ENCODE data around the gene SLC12A4. TPM values are rescaled to one million over a fixed set of nuclear protein-coding genes. Genes with fewer than 3 reads are reported as not detected.
A peak's percentile ranks its signal among the peaks of the same experiment; 100 is the strongest.

SLC12A4 gene
- total RNA-seq, 5 donors from 2014 or later (not counting 1 experiment from before 2014, with no cell fraction given), result 23.3 to 39.6 (median 33.7) TPM

DNA sequence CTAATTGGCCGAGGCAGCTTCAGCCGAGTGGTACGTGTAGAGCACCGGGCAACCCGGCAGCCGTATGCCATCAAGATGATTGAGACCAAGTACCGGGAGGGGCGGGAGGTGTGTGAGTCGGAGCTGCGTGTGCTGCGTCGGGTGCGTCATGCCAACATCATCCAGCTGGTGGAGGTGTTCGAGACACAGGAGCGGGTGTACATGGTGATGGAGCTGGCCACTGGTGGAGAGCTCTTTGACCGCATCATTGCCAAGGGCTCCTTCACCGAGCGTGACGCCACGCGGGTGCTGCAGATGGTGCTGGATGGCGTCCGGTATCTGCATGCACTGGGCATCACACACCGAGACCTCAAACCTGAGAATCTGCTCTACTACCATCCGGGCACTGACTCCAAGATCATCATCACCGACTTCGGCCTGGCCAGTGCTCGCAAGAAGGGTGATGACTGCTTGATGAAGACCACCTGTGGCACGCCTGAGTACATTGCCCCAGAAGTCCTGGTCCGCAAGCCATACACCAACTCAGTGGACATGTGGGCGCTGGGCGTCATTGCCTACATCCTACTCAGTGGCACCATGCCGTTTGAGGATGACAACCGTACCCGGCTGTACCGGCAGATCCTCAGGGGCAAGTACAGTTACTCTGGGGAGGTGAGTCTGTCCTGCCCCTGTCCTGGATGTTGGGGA lies 59.2 kb downstream of the SLC12A4 start:
- H3K36me3 ChIP-seq (ENCODE audit: control insufficient read depth in 2 of 2, extremely low read depth in 1 of 2, insufficient read depth in 1 of 2, low read length in 1 of 2), result peaks cover 3 to 33% of the 10 kb centered on the region in 2 donors
- H3K4me1 ChIP-seq (ENCODE audit: control insufficient read depth in 1 of 2, extremely low read depth in 1 of 2, insufficient read depth in 2 of 2, low read length in 2 of 2), result peaks cover 0 to 12% of the 10 kb centered on the region in 2 experiments
- H3K9me3 Mint-ChIP-seq, result no peaks in the 10 kb centered on the region
- peaks cover 27% of the 10 kb centered on the region for H3K36me3 Mint-ChIP-seq
- DNase-seq (no peak), ATAC-seq (replicated peaks in 1 of 4) (no peak)
- no peaks in the 10 kb centered on the region for H3K27me3 ChIP-seq (replicated peaks in 1 of 2; ENCODE audit: control insufficient read depth in 2 of 2, extremely low read depth in 1 of 2, insufficient read depth in 2 of 2, low read length in 1 of 2)
- H3K27me3 Mint-ChIP-seq, result no peaks in the 10 kb centered on the region
- WGBS (ENCODE audit: insufficient coverage), result 98% methylated on average over 31 of the region's 36 CpGs
- H3K4me3 Mint-ChIP-seq, result no peak overlapping the region
- no peak overlapping the region for H3K27ac ChIP-seq (ENCODE audit: low read length)
- ChIA-PET POLR2A (no interaction called here), CTCF (interaction anchor here in 1 of 2 donors (0.6 to 1.1 kb wide), 2 partner anchors 9 to 158 kb away, joined by 3 to 5 read pairs; no protein-coding TSS in a partner anchor)
- no peak overlapping the region for H3K4me3 ChIP-seq (ENCODE audit: control insufficient read depth in 1 of 2, extremely low read depth in 1 of 2, low read length in 1 of 2)
- no peaks in the 10 kb centered on the region for H3K9me3 ChIP-seq
- no peak overlapping the region for H3K27ac Mint-ChIP-seq
- H3K4me1 Mint-ChIP-seq, result peaks cover 8 to 21% (median 15%) of the 10 kb centered on the region in 3 donors

DNA sequence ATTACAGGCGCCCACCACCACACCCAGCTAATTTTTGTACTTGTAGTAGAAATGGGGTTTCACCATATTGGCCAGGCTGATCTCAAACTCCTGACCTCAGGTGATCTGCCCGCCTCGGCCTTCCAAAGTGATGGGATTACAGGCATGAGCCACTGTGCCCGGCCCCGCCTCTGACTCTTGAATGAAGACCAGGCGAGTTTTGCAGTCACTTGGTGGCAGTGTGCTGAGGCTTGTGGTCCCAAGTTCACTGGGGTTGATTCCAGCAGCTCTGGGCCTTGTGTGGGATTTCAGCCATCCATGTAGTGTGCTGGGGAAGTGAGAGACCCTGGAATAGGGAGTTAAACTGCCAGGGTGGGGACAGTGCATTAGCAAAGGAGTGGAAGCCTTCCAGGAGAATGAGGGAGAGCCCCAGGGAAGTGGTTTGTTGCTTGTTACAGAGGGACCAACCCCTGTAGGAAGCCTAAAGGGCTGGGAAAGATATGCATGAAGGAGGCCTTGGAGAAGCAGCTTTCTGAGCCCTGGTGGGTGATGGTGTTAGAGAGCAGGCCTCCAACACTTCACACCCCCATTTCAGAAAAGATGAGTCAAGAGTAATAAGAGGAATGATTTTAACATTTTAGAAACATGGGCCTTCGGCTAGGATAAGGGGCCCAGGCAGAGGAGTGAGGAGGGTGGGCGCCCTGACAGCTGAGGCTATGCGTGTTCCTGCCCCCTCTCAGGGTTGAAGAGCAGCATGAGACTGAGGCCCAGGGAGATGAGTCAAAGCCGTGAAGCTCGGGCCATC lies 60.8 kb downstream of the SLC12A4 start:
- Mint-ChIP-seq H3K36me3 (peaks cover 31% of the 10 kb centered on the region), H3K4me3 (no peak overlapping the region), H3K27me3 (no peaks in the 10 kb centered on the region), H3K27ac (no peak overlapping the region), H3K9me3 (no peaks in the 10 kb centered on the region), H3K4me1 (peaks cover 11 to 21% (median 13%) of the 10 kb centered on the region in 3 donors)
- Histone ChIP-seq H3K27me3 (replicated peaks in 1 of 2; ENCODE audit: control insufficient read depth in 2 of 2, extremely low read depth in 1 of 2, insufficient read depth in 2 of 2, low read length in 1 of 2) (no peaks in the 10 kb centered on the region), H3K27ac (ENCODE audit: low read length) (no peak overlapping the region), H3K4me1 (ENCODE audit: control insufficient read depth in 1 of 2, extremely low read depth in 1 of 2, insufficient read depth in 2 of 2, low read length in 2 of 2) (peaks cover 0 to 12% of the 10 kb centered on the region in 2 experiments), H3K9me3 (no peaks in the 10 kb centered on the region), H3K36me3 (ENCODE audit: control insufficient read depth in 2 of 2, extremely low read depth in 1 of 2, insufficient read depth in 1 of 2, low read length in 1 of 2) (peaks cover 7 to 40% of the 10 kb centered on the region in 2 donors), H3K4me3 (ENCODE audit: control insufficient read depth in 1 of 2, extremely low read depth in 1 of 2, low read length in 1 of 2) (no peak overlapping the region)
- ATAC-seq (replicated peaks in 1 of 4) (no peak), DNase-seq (no peak)
- WGBS (ENCODE audit: insufficient coverage), result 90% methylated on average over 10 of the region's 11 CpGs
- ChIA-PET POLR2A (interaction anchor here in 1 of 2 donors (0.5 kb wide), 1 partner anchor 23 kb away, joined by 7 read pairs; no protein-coding TSS in a partner anchor), CTCF (no interaction called here)

DNA sequence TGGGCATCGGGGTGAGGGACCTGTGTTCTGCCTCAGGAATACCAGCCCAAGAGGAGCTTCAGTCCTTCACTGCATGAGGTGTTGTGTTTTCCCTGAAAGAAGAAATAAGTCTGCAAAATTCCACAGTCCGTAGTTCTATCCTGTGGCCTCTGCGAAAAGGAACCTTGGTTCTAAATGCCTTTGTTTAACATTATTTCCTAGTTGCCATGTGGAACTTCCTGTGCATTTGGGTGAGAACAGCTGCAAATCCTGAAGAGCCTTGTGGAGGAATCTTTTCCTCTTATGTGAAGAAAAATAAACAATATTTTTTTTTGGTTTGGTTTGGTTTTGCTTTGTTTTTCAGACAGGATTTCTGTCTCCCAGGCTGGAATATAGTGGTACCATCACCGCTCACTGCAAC lies 65.6 kb downstream of the SLC12A4 start:
- POLR2A ChIA-PET, result no interaction called here
- no peak overlapping the region for H3K27ac ChIP-seq (ENCODE audit: low read length)
- H3K9me3 Mint-ChIP-seq, result no peaks in the 10 kb centered on the region
- peak overlapping the region in 1 of 2 donors; percentile 34 for H3K27ac Mint-ChIP-seq
- no peak overlapping the region for H3K4me3 ChIP-seq (ENCODE audit: control insufficient read depth in 1 of 2, extremely low read depth in 1 of 2, low read length in 1 of 2)
- CTCF ChIA-PET, result no interaction called here
- no peaks in the 10 kb centered on the region for H3K27me3 Mint-ChIP-seq
- peaks cover 15 to 25% (median 19%) of the 10 kb centered on the region in 3 donors for H3K4me1 Mint-ChIP-seq
- DNase-seq (no peak), ATAC-seq (replicated peaks in 1 of 4) (no peak)
- peaks cover 10 to 13% of the 10 kb centered on the region in 2 donors for H3K36me3 ChIP-seq (ENCODE audit: control insufficient read depth in 2 of 2, extremely low read depth in 1 of 2, insufficient read depth in 1 of 2, low read length in 1 of 2)
- H3K9me3 ChIP-seq, result no peaks in the 10 kb centered on the region
- peaks cover 12% of the 10 kb centered on the region for H3K36me3 Mint-ChIP-seq
- no peak overlapping the region for H3K4me3 Mint-ChIP-seq
- H3K27me3 ChIP-seq (replicated peaks in 1 of 2; ENCODE audit: control insufficient read depth in 2 of 2, extremely low read depth in 1 of 2, insufficient read depth in 2 of 2, low read length in 1 of 2), result no peaks in the 10 kb centered on the region
- no peaks in the 10 kb centered on the region for H3K4me1 ChIP-seq (ENCODE audit: control insufficient read depth in 1 of 2, extremely low read depth in 1 of 2, insufficient read depth in 2 of 2, low read length in 2 of 2)
- 100% methylated on average over 1 of the region's 4 CpGs for WGBS (ENCODE audit: insufficient coverage)

DNA sequence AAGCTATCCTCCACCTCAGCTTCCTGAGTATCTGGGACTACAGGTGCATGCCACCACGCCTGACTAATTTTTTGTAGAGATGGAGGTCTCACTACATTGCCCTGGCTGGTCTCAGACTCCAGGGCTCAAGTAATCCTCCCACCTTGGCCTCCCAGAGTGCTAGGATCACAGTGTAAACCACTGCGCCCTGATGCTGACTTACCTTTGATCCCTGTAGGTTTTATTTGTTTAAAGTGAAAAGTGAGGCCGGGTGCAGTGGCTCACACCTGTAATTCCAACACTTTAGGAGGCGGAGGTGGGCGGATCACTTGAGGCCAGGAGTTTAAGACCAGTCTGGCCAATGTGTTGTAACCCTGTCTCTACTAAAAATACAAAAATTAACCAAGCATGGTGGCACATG lies 66.7 kb downstream of the SLC12A4 start:
- Mint-ChIP-seq H3K36me3 (peaks cover 15% of the 10 kb centered on the region), H3K4me3 (no peak overlapping the region), H3K27me3 (no peaks in the 10 kb centered on the region), H3K27ac (no peak overlapping the region), H3K4me1 (peaks cover 24 to 29% (median 29%) of the 10 kb centered on the region in 3 donors), H3K9me3 (no peaks in the 10 kb centered on the region)
- ChIA-PET CTCF (no interaction called here), POLR2A (interaction anchor here in 1 of 2 donors (0.7 kb wide), 1 partner anchor 39 kb away, joined by 6 read pairs; no protein-coding TSS in a partner anchor)
- no peaks in the 10 kb centered on the region for H3K9me3 ChIP-seq
- H3K36me3 ChIP-seq (ENCODE audit: control insufficient read depth in 2 of 2, extremely low read depth in 1 of 2, insufficient read depth in 1 of 2, low read length in 1 of 2), result peaks cover 10 to 13% of the 10 kb centered on the region in 2 donors
- H3K27me3 ChIP-seq (replicated peaks in 1 of 2; ENCODE audit: control insufficient read depth in 2 of 2, extremely low read depth in 1 of 2, insufficient read depth in 2 of 2, low read length in 1 of 2), result no peaks in the 10 kb centered on the region
- 86% methylated on average over 3 of the region's 5 CpGs for WGBS (ENCODE audit: insufficient coverage)
- DNase-seq (no peak), ATAC-seq (replicated peaks in 1 of 4) (no peak)
- H3K4me1 ChIP-seq (ENCODE audit: control insufficient read depth in 1 of 2, extremely low read depth in 1 of 2, insufficient read depth in 2 of 2, low read length in 2 of 2), result peaks cover 0 to 2% of the 10 kb centered on the region in 2 experiments
- no peak overlapping the region for H3K27ac ChIP-seq (ENCODE audit: low read length)
- H3K4me3 ChIP-seq (ENCODE audit: control insufficient read depth in 1 of 2, extremely low read depth in 1 of 2, low read length in 1 of 2), result no peak overlapping the region

DNA sequence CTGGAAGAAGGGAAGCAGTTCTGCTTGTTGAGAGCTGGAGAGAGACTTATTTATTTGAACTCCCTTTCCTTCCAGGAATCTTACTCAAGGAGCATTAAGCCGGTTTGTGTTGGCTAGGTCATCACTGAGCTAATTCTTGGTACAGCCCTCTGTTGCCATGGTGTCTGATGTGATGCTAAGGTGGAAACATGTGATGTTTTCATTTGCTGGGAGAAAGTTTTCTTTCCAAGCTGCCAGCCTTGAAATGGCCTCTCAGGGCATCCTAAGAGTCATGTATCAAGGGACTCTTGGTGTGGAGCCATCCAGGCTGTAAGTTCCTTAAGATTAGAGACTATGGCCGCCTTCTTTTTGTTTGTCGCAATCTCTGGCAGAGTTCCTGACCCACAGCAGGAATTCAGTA lies 71.2 kb downstream of the SLC12A4 start:
- Mint-ChIP-seq H3K27me3 (no peaks in the 10 kb centered on the region), H3K9me3 (no peaks in the 10 kb centered on the region), H3K4me1 (peaks cover 53 to 67% (median 58%) of the 10 kb centered on the region in 3 donors), H3K4me3 (no peak overlapping the region), H3K36me3 (peaks cover 4% of the 10 kb centered on the region), H3K27ac (no peak overlapping the region)
- Histone ChIP-seq H3K27me3 (replicated peaks in 1 of 2; ENCODE audit: control insufficient read depth in 2 of 2, extremely low read depth in 1 of 2, insufficient read depth in 2 of 2, low read length in 1 of 2) (no peaks in the 10 kb centered on the region), H3K4me1 (ENCODE audit: control insufficient read depth in 1 of 2, extremely low read depth in 1 of 2, insufficient read depth in 2 of 2, low read length in 2 of 2) (peaks cover 14 to 27% of the 10 kb centered on the region in 2 experiments), H3K27ac (ENCODE audit: low read length) (no peak overlapping the region), H3K9me3 (no peaks in the 10 kb centered on the region), H3K4me3 (ENCODE audit: control insufficient read depth in 1 of 2, extremely low read depth in 1 of 2, low read length in 1 of 2) (no peak overlapping the region), H3K36me3 (ENCODE audit: control insufficient read depth in 2 of 2, extremely low read depth in 1 of 2, insufficient read depth in 1 of 2, low read length in 1 of 2) (peaks cover 4 to 11% of the 10 kb centered on the region in 2 donors)
- no peak for ATAC-seq (replicated peaks in 1 of 4)
- 100% methylated on average over 1 of the region's 3 CpGs for WGBS (ENCODE audit: insufficient coverage)
- no peak for DNase-seq
- ChIA-PET CTCF (interaction anchor here in 1 of 2 donors (0.6 to 1.5 kb wide), 4 partner anchors 11 to 449 kb away, joined by 3 to 4 read pairs (median 3); partner anchors contain the start of gene CTRL), POLR2A (interaction anchor here in 1 of 2 donors (0.6 kb wide), 1 partner anchor 42 kb away, joined by 7 read pairs; no protein-coding TSS in a partner anchor)

DNA sequence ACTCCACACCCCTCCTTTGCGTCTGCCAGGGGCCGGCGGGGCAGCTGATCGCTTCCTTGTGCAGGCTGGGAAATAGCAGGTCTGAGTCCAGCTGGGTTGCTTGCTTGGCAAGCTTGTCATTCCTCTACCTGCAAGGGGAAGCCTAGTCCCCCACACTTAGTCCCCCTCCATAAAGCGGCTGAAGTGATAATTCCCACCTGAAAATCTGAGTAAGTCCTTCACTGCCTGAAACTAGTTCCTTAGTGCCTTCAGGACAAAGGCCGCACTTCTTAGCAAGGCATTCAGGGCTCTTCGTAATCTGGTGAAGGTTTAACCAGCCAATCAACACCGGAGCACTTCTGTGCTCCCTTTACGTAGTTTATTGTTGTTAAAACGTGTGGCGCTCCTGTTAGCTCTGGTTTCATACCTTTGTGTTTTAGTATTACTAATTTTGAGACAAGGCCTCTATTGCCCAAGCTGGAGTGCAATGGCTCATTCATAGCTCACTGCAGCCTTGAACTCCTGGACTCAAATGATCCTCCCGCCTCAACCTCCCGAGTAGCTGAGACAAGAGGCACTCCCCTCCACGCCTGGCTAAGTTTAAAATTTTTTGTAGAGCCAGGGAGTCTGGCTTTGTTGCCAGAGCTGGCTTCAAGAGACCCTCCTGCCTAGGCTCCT lies 74.6 kb downstream of the SLC12A4 start:
- Histone ChIP-seq H3K4me3 (ENCODE audit: control insufficient read depth in 1 of 2, extremely low read depth in 1 of 2, low read length in 1 of 2) (peak overlapping the region; percentile 87 to 95), H3K27ac (ENCODE audit: low read length) (peak overlapping the region; percentile 85), H3K9me3 (no peaks in the 10 kb centered on the region), H3K4me1 (ENCODE audit: control insufficient read depth in 1 of 2, extremely low read depth in 1 of 2, insufficient read depth in 2 of 2, low read length in 2 of 2) (peaks cover 14 to 27% of the 10 kb centered on the region in 2 experiments), H3K36me3 (ENCODE audit: control insufficient read depth in 2 of 2, extremely low read depth in 1 of 2, insufficient read depth in 1 of 2, low read length in 1 of 2) (peaks cover 0 to 3% of the 10 kb centered on the region in 2 donors), H3K27me3 (replicated peaks in 1 of 2; ENCODE audit: control insufficient read depth in 2 of 2, extremely low read depth in 1 of 2, insufficient read depth in 2 of 2, low read length in 1 of 2) (no peaks in the 10 kb centered on the region)
- Mint-ChIP-seq H3K9me3 (no peaks in the 10 kb centered on the region), H3K27ac (peak overlapping the region; percentile 86 to 91), H3K4me3 (peak overlapping the region; percentile 90 to 96 (median 95)), H3K36me3 (peaks cover 4% of the 10 kb centered on the region), H3K27me3 (no peaks in the 10 kb centered on the region), H3K4me1 (peaks cover 40 to 55% (median 49%) of the 10 kb centered on the region in 3 donors)
- 35% methylated on average over 8 of the region's 14 CpGs for WGBS (ENCODE audit: insufficient coverage)
- CTCF ChIA-PET, result interaction anchor here in 1 of 2 donors (1.0 to 1.3 kb wide), 2 partner anchors 10 to 78 kb away, joined by 4 to 6 read pairs; no protein-coding TSS in a partner anchor
- DNase-seq, result peak in 5 of 35 experiments; percentile 2 to 31 (median 11)
- POLR2A ChIA-PET, result interaction anchor here (0.6 to 1.2 kb wide), 2 partner anchors 77 to 87 kb away, joined by 3 to 10 read pairs; no protein-coding TSS in a partner anchor
- no peak for ATAC-seq (replicated peaks in 1 of 4)

All from T-cell (primary cell).